ENCODE measurements around the gene SREBF2.

GRCh38 chr22:41816871-41817270, 16.0 kb upstream of the SREBF2 start:
- TF ChIP-seq EZH2 (IDR thresholded peaks at IDR 0.05; ENCODE audit: low read length, unreplicated experiment): no peak
- TF ChIP-seq EZH2phosphoT487 (IDR thresholded peaks at IDR 0.05; ENCODE audit: borderline replicate concordance, low read length): no peak
- TF ChIP-seq CTCF (conservative IDR thresholded peaks at IDR 0.05; ENCODE audit: low read depth, low read length): no peak

Data from PC-3 (cell line).